ENCODE results near the gene PSEN2.
"Not testable (repeated sequence)": the region's sequence is repeated elsewhere in the genome, so short reads cannot be mapped to it uniquely, and the experiment has no call there.

The PSEN2 gene

DNA sequence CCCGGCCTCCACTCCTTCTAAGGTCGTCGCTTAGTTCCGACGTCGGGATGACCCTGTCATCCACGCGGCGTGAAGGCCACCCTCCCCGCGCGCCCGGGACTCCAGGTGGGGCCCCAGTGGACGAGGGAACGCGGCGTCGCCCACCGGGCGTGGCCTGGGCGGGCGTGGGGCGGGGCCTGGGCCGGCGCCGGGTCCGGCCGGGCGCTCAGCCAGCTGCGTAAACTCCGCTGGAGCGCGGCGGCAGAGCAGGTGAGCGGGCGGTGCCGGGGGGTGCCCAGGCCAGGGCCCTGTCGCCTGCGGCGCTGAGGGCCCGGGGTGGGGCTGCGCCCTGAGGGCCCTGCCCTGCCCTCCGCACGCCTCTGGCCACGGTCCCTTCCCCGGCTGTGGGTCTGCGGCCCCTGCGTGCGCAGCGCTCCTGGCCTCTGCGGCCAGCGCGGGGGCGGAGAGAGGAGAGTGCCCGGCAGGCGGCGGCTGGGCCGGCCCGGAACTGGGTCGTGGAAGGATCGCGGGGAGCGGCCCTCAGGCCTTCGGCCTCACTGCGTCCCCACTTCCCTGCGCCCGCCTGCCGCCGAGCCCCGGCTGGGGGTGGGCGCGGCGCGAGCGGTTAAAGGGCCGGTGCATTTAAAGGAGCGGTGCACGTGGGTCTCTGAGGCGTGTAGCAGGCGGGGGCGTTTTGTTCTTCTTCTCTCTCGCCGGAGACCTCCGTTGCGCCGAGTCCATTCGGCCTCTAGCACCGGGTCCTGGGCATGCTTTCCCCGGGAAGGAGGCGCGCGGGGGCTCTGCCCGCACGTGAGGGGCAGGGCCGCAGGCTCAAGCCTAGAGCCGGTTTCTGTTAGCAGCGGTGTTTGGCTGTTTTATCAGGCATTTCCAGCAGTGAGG is at the start of gene PSEN2:
Gene PSEN2 (plus strand): TSS at position 216 of the 879 bp plus-strand sequence. CDS start 11,292 bp downstream, outside the sequence.
- DNase-seq = peak; percentile 54

DNA sequence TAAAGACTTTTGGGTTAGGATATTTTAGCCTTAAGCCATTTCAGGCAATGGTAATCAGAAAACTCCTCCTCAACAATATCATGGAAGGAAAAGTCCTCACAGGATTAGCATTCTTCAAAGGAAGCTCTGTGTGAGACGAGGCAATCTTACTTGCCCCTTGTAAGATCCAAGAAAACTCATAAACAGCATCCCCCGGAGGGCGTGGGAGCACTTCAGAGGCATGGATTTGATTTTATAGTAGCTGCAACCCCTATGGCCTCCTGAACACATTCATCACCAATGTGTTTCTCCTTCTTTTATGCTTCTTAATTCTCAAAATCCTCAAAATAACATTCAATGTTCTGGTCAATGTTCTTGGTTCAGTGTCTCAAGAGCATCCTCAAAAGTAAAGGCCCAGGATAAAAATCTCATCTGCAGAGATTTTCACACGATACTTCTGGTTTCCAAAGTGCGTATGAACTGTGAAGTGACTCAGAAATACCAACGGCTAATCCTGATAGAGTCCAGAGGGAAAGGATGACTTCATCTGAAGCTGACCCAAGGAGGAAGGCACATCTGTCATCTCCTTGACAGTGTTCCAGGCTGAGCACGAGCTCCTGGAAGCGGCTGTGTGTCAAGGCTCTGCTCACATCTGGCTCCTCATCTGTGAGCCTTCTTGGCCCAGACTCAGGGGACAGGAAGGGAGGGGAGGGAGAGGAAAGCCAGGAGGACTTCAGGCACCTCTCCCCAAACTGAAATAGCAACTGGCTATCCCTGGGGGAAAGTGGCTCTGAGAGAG is 49.3 kb upstream of the PSEN2 start:
- DNase-seq = no peak

DNA sequence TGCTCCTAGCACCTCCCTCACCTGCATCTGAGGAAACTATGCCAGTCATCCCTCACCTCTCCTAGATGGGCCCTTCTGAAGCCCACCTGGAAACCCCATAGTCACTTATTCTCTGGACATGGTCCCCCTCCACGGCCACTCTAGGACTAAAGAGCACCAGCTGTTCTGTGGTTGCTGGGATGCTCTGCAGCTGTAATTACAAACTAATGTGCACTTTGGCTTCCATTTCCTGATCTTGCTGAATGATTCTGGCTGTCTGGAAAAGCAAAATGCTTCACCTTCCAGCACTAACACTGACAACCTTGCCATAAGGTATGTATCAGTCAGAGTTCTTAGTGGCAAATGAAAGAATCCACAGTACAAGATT is 48.7 kb upstream of the PSEN2 start:
- no peak for DNase-seq

DNA sequence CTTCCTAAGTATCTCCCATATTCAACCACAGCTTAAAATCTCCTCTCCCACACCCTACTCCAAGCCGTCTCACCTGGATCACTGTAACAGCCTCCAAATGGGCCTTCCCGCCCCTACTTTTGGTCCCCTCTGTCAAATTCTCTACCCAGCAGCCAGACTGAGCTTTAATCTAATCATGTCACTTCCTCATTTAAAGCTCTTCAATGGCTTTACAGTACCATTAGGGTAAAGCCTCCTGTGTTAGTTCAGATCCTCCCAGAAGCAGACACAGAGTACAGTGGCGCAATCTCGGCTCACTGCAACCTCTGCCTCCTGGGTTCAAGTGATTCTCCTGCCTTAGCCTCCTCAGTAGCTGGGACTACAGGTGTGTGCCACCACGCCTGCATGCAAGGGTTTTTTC is 46.8 kb upstream of the PSEN2 start:
- no peak for DNase-seq

DNA sequence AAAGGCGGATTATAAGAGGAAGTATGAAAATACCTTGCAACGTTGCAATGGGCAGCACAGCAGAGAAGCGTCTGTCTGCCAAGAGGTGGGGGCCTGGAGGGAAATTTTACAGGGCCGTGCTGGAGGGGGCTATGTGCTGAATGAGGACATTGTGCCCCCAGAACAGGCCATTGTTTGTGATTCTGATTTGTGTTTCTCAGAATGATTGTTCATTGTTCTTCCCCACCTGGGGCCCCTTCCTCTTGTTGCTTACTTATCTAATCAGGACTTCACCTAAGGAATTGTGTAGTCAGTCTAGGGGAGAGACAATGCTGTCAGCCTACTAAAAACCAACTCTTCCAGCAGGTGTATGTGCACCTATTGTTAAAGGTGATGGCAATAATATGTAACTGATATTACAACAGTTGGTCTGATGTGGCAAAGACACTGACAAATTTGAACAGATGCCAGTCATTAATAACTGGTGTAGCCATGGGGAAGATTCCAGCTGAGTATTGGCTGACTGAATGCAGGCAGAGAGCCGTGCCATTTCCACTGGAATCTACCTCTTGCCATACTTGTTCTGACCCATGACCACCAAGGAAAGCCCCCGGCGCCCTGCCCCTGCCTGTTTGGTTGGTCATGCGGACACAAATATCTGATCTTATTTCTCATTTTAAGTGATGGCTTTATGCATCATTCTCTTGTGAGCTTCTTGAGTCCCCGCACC is 45.2 kb upstream of the PSEN2 start:
- DNase-seq = no peak

DNA sequence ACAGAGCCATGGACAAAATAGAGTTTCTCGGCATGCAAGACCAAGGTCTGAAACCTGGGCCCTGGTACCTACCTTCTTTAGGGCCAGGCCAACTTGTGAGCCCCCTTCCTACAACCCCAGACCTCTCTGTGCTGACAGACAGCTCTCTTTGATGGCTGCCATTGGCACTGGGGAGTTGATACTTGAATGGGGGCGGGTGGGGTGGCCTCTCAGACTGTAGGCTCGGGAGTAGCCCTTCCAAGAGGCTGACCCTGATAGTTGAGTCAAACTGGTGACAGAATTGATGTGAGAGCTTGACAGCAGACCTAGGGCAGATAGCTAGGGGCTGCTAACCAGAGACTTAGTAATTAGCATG is 44.7 kb upstream of the PSEN2 start:
- no peak for DNase-seq

DNA sequence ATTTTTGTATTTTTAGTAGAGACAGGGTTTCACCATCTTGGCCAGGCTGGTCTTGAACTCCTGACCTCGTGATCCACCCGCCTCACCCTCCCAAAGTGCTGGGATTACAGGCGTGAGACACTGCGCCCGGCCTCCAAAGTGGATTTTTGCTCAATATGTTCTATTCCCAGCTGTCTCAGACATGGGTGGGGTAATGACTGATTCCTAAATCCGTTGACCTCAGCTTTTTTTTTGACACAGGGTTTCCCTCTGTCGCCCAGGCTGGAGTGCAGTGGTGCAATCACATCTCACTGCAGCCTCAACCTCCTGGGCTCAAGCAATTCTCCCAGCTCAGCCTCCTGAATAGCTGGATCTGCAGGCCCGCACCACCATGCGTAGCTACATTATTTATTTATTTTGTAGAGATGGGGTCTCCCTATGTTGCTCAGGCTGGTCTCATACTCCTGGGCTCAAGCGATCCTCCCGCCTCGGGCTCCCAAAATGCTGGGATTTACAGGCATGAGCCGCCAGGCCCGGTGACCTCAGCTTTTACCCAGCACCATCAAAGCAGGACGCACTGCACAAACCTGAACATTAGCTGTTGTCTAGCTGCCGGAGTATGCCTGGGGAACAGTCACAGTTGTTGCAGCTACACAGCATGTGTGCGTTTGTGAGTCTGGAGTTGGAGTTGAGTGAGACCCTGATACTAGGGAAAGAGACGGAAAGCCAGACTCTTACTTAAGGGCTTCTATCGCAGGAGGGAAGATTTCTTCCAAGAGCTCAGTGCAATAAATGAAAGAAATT is 43.7 kb upstream of the PSEN2 start:
- DNase-seq = no peak

DNA sequence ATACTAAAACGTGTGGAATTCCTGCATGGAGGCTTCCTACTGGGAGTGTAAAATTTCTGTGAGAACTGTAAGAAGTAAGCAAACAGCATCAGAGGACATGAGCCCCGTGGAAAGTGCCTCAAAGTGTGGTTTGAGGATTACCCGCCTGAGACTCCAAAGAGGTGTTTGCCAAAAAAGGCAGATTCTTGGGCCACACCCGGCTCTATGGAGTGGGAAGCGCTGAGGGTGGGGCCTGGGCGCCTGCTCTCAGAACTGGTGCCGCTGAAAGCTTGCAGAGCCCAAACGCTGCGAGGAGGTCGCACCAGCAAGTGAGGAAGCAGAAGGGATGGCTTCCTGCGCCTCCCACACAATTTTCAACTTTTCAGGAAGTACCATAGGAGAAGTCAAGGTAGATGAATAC is 43.0 kb upstream of the PSEN2 start:
- peak; percentile 26 for DNase-seq

DNA sequence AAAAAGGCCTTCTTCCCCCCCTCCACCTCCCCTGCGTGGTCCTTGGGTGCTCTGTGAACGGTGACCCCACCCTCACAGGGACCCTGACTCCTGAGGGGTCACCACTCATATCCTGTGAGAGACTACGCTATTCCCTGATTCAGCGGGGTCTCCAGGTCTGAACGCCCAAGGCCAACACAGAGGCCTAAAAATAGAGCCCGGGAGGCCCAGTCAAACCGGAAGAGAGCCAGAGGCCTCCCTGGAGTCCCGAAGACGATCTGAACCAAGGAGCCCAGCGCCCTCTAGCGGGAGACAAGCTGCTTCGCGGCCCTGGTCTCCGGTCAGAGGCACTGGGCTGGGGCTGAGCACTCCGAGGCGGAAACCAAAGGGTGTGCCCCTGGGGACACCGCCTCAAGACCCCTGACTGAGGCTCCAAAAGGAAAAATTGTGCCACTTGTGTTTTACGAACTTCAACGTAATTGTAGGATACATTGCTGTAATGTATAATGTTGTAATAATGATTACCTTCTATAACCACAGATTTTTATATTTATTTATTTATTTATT is 42.4 kb upstream of the PSEN2 start:
- DNase-seq = peak; percentile 95

DNA sequence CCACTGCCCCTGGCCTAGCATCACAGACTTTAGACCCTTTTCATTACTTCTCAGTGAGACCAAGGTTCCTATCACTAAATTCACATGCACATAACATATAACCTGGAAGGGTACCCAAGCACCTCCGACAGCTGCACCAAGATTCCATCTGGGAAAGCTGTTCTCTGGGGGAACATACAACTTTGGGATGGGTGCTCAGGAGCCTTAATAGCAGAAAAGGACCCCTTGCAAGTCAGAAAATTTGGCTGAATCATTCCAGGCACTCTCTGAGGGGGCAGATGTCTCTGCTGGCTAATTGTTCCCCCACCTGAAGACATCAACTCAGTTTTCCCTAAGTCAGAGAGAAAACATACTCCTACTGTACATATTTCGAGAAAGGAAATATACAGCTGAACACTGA is 41.3 kb upstream of the PSEN2 start:
- no peak for DNase-seq

DNA sequence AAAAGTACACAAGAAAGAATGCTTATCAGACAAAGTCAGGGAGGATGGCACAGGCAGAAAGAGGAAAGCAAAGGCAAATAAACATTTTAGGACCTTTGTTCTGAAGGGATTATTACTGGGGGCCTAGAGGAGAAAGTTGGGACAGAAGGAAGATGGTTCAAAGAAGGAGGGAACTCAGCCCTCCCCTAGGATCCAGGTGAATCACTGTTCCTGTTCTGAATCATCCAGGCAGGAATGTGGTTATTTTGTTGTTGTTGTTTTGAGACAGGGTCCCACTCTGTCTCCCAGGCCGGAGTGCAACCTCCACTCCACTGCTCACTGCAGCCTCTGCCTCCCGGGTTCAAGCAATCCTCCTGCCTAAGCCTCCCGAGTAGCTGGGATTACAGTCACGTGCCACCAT is 38.5 kb upstream of the PSEN2 start:
- no peak for DNase-seq

DNA sequence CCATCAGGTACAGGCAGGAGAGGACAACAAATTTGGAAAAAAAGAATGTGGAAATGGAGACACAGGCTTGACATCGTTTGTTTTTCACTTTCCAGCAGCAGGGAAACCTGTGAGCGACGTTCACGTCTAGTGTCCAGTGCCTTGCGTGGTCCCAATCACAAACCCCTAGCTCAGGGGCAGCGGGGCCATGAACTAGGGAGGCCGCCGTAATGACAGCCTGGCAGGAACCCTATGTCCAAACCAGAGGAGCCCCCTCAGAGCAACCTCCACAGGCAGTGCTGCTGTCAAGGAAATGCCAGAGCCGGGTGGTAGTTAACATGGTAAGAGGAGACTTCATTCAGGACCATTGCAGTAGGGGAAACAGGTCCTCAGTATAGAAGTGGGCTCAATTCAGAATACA is 37.8 kb upstream of the PSEN2 start:
- no peak for DNase-seq

DNA sequence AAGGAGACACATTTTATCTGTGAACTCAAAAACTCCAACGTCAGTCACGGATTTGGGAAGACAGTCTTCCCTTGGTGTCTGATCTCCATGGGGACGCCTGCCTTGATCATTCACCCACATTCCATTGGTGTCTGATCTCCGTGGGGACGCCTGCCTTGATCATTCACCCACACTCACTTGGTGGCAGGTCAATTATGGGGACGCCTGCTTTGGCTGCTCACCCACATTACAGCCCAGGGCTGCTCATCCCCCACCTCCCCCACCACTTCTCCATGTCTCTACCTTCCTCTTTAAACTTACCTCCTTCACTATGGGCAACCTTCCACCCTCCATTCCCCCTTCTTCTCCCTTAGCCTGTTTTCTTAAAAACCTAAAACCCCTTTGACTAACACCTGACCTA is 36.2 kb upstream of the PSEN2 start:
- not testable (repeated sequence) for DNase-seq

DNA sequence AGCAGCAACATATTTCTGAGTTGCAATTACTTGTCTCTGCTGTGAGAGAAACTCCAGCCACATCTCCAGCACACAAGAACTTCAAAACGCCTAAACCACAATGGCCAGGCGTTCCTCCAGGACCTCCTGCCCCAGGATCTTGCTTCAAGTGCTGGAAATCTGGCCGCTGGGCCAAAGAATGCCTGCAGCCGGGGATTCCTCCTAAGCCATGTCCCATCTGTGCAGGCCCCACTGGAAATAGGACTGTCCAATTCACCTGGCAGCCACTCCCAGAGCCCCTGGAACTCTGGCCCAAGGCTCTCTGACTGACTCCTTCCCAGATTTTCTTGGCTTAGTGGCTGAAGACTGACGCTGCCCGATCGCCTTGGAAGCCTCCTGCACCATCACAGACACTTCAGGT is 35.0 kb upstream of the PSEN2 start:
- not testable (repeated sequence) for DNase-seq

DNA sequence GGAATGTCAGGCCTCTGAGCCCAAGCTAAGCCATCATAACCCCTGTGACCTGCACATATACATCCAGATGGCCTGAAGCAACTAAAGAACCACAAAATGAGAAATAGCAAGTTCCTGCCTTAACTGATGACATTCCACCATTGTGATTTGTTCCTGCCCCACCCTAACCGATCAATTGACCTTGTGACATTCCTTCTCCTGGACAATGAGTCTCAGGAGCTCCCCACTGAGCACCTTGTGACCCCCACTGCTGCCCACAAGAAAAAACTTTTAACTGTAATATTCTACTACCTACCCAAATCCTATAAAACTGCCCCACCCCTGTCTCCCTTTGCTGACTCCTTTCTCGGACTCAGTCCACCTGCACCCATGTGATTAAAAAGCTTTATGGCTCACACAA is 32.5 kb upstream of the PSEN2 start:
- DNase-seq = not testable (repeated sequence)

DNA sequence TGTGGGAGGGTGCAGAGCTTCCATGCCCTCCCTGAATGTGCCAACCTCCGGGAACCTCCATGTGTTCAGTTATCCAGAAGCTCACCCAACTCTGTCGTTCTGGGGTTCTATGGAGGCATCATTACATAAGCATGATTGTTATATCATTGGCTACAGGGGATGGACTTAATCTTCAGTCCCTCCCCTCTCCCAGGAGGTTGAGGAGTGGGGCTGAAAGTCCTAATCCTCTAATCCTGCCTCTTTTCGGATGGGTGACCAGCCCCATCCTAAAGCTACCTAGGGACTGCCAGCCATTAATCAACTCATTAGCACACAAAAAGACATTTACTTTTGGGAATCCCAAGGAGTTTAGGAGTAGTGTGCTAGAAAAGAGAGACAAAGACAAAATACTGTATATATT is 32.0 kb upstream of the PSEN2 start:
- no peak for DNase-seq

DNA sequence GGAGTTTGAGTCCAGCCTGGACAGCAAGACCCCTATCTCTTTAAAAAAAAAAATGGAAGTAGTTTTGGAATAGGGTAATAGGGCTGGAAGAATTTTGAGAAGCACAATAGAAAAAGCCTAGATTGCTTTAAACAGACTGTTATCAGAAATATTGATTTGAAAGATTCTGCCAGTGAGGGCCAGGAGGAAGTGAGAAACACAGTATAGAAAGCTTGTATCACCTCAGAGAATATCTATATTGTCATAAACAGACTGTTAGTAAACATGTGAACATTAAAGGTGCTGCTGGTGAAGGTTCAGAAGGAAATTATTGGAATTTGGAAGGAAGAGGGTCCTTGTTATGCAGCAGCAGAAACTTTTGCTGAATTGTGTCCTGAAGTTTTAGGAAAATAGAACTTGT is 24.8 kb upstream of the PSEN2 start:
- DNase-seq = no peak

DNA sequence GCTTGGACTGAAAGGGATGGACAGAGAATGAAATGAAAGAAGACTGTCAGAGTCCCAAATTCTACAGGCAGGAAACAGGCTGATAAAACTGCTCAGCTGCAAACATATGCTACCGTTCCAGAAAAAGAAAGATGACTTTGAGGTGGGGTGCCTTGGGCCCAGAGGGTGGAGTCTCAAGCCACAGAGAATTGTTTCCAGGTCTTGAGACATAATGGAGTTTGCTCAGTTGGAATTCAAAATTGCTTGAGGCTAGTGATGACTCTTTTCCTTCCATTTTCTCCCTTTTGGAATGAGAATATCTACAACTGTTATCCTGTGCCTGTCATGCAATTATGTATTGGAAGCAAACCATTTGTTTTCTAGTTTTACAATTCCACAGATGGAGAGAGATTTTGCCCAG is 23.6 kb upstream of the PSEN2 start:
- no peak for DNase-seq

DNA sequence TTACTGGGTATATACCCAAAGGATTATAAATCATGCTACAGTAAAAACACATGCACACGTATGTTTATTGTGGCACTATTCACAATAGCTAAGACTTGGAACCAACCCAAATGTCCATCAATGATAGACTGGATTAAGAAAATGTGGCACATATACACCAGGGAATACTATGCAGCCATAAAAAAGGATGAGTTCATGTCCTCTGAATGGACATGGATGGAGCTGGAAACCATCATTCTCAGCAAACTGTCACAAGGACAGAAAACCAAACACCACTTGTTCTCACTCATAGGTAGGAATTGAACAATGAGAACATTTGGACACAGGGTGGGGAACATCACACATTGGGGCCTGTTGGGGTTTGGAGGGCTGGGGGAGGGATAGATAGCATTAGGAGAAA is 15.9 kb upstream of the PSEN2 start:
- not testable (repeated sequence) for DNase-seq

DNA sequence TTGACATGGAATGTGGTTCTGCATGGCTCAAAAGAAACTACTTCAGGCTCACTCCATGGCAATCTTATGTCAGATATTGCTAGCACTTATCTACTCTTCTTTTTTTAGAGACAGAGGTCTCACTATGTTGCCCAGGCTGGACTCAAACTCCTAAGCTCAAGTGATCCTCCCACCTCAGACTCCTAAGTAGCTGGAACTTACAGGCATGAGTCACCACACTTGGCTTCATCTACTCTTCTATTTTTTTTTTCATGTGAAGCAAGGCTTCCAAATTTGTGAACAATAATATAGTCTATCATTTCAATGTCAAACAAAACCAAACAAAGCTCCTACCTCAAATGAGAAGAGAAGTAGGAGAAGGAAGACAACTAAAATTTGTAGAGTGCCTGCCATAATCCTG is 7.5 kb upstream of the PSEN2 start:
- no peak for DNase-seq

DNA sequence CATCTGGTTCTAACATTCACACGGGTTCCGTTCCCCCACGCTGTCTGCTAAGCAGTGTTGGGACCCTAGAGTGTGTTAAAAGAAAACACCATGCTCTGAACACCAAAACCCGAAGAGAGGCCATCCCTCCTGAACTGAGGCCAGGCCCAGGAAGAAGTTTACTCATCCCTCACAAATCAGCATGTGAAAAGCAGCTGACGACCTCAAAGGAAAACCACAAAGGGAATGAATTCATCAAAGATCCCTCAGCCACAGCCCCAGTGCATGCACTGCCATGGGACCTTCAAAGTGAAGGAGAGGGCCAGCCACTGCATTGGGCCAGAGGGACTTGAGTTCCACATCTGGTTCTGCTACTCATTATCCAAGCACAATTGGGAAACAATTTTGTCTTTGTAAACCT is 7.0 kb upstream of the PSEN2 start:
- DNase-seq = no peak

DNA sequence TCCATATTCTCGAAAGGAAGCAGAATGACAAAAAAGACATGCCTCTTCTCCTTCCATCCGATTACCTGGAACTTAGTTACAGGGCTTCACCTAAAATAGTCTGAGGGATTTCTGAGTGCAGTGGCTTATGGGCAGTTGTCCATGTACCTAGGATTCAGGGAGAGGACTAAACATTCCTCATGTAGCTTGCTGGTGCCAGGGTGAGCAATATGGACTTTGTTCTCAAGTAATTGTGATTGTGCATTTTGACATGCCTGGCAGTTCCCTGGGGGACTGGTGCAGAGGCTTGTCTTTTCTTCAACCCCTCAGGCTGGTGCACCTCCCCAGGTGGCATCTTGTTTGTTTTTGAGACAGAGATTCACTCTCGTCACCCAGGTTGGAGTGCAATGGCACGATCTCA is 6.1 kb upstream of the PSEN2 start:
- no peak for DNase-seq

DNA sequence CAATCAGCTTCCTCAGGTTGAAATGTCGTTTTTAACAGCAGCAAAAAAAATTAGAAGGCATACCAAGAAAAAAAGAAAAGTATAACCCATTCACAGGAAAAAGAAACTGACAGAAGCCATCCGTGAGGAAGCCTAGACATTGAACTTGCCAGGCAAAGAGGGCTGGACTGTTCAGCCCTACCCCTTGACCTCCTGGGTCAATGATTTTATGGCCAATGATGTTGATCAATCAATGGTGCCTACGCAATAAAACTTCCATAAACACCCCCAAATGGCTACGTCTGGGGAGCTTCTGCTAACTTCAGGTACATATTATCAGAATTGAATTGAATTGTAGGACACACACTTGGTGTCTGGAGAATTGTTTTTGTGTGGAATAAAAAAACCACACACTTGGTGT is 4.8 kb upstream of the PSEN2 start:
- no peak for DNase-seq
